Subcutaneous adipose tissue (tissue), 4 donors: ENCODE data around the gene WDR1. TPM values are rescaled to one million over a fixed set of nuclear protein-coding genes. Genes with fewer than 3 reads are reported as not detected.

ENCODE experiments used
- total RNA-seq, 4 donors: library from RNA; depleted of rRNA; stranded (reverse); fragments of >200 nt; gene quantifications; one replicate each; pipeline ENCODE4 v1.1.0, GENCODE V29; 2016
- TF ChIP-seq, protein P1 (sequence below): fragments of 450-650 bp; IDR thresholded peaks from one replicate; pipeline ENCODE4 v1.5.1; 2016; ENCODE audit warnings: low read depth, mild to moderate bottlenecking, control low read depth, antibody characterized with exemption, moderate library complexity

The WDR1 gene
- total RNA-seq, 4 donors from 2014 or later, result 81.9 to 122 (median 99.1) TPM

DNA sequence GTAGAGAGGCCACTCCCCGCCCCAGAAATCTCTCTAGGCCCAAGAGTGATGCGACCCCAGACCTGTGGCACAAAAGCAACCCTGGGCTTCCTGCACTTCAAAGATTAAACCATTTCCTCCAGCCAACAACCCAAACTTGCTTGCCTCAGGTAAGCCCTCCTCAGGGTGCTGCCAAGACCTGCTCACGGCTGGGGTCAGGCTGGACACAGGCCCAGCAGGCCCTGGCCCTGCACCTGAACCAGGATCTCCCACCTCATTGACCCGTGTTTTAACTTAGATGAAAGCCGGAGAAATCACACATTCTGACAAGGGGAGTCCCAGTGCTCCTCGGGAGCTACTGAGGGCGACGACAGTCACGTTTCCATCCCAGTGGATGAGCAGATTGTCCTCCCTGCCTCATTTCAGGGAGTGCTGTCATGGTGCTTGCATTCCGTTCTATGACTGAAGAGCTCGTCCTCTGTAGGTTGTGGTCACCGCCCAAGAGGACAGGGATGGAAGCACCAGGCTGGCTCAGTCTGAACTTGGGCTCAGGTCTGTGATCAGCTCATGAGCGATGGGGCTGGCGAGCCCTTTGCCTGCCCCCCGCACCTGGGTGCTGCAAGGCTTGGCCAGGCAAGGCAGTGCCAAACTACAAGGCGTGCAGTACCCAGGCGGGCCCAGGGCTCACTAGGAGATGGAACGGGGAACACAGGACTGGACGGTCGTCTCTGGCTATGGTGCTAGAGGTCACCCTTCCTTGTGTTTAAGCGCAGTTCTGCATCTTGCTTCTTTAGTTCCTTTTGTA lies 25.9 kb downstream of the WDR1 start:
- TF ChIP-seq, protein P1, sequence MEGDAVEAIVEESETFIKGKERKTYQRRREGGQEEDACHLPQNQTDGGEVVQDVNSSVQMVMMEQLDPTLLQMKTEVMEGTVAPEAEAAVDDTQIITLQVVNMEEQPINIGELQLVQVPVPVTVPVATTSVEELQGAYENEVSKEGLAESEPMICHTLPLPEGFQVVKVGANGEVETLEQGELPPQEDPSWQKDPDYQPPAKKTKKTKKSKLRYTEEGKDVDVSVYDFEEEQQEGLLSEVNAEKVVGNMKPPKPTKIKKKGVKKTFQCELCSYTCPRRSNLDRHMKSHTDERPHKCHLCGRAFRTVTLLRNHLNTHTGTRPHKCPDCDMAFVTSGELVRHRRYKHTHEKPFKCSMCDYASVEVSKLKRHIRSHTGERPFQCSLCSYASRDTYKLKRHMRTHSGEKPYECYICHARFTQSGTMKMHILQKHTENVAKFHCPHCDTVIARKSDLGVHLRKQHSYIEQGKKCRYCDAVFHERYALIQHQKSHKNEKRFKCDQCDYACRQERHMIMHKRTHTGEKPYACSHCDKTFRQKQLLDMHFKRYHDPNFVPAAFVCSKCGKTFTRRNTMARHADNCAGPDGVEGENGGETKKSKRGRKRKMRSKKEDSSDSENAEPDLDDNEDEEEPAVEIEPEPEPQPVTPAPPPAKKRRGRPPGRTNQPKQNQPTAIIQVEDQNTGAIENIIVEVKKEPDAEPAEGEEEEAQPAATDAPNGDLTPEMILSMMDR, result no peak

DNA sequence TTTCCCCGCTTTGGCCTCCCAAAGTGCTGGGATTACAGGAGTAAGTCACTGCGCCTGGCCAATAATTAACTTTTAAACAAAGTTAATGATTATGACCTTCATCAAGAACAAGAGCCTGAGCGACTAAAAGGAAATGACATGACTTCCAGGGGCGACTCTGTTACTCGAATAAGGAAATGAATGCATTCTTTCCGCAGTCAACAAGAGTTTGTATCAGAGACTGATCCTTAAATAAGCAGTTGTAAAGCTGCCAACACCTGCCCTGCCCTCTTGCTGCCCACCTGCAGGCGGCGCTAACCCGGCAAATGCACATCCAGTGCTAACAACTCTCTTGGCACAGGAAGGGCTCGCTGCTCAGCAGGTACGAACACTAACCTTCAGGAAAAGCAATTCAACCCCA lies 27.3 kb downstream of the WDR1 start:
- TF ChIP-seq, protein P1, result no peak

DNA sequence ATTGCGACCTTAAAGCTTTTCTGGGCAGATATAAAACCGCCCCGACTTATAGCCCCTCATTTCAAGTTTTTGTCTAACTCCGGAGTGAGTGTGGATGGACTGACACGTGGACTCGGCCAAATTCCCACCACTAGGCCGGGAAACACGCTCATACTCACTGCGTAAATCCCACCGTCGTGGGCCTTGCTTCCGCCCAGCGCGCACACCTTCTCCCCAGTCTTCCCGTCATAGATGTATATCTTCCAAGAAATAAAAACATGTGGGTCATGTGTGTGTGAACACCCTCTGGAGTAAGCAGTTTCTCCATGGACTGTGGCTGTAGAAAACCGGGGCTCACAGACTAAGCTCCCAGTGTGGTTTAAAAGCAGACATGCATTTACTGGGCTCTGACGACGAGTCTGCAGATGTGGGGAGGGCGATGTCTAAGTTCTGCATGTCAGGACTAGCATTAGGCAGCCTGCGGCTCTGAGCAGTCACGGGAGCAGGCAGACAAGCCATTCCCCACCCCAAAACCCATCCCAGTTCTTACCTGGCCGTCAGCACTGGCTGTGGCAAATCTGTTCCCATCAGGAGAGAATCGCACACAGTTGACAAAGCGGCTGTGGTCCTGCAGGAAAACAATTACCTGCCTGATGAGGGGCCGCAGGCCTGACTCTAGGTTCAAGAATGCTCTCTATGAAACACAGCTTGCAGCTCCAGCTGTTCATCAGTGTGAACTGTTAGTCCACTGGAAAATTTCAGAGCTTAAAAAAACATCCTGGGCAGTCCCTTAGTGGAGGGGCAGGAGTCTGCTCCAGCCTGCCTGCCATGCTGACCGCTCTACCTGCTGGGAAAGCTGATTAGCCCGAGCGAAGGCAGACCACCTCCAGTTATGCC lies 28.2 kb downstream of the WDR1 start:
- TF ChIP-seq, protein P1, result no peak

DNA sequence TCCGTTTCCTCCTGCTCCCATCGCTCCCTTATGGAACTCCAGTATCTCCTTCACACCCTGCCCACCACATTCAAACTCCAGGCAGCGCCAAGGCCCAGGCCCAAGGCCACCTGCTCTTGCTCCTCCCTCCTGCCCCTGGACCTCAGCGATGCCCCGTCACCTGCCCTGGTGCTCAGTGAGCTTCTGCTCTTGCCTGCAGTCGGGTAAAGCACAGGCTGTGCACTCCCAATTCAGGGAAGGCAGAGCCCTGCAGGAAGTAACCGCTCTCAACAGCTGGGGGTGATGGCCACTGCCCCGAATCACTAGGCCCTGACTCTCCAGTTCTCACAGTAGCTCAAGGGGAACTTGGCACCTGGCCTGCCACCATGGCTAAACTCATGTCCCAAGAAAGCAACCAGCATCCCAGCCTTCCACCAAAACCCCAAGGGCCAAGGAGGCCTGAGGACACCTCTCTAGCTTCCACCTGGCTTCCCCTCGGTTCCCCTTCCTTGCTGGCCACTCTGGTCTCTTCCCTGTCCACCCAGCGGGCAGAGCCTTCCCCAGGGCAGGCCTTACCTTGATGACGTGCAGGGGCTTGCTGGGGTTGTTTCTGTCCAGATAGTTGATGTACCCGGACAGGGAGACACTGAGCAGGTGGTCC lies 29.3 kb downstream of the WDR1 start:
- TF ChIP-seq, protein P1, result no peak

DNA sequence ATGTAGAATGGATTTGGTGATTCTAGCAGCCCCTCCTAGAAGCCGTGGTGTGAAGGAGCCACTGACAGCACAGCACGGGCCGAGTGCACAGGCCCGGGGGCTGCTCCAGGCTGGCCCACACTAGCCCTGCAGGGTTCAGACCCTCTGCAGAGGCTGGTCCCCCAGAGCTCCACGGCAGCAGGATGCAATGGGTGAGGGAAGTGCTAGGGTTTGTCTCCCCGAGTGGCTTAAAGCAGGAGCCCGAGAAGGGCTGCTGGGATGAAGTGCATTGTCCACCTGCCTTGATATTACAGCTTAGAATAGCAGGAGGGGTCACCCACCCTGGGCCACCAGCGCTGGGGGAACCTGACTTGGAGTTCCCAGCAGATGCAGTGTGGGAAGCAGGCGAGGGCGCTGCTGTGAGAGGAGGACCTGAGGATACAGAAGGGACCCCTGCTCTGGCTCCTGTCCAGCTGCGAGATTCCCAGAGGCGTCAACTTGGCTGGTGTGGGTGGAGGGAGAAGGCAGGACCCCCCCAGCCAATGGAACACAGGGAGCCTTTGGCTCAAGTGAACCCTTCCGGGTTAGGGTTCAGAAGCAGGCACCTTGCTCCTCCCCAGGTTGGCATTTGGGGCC lies 30.0 kb downstream of the WDR1 start:
- TF ChIP-seq, protein P1, result no peak

DNA sequence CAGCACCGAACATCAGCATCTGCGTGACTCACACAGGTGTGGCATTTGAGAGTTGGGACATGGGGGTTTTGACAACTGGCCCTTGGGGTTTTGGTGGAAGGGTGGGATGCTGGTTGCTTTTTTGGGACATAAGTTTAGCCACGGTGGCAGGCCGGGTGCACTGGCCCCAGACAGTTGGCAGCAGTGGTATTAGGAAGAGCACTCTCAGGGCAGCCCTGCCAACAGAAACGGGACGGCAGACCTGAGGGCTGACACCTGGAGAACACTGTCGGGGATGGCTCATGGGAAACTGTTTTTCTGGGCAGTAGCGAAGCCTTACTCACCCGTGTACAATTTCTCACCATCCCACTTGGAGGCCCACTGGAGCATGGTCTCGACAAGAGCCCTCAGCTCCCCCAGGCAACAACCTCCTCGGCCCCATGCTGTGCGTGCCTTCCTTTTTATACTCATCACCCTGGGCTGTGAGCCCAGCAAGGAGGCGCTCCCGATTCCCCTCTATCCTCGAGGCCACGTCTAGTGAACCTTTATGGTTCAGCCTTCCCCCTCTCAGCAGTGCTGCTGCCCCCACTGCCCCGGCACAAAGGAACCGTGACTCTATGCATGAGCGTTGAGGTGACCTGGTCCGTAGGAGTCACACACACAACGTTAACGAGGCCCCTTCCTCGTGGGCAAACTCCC lies 30.6 kb downstream of the WDR1 start:
- TF ChIP-seq, protein P1, result no peak
